HG02938 (cell line): ENCODE measurements around the gene CCDC39.
"Not testable (repeated sequence)": the region's sequence is repeated elsewhere in the genome, so short reads cannot be mapped to it uniquely, and the experiment has no call there.

Experiments used
- ATAC-seq: cut with Tn5 transposase; IDR thresholded peaks from one replicate; pipeline ENCODE4 v1.9.1; 2021; ENCODE audit warnings: mild to moderate bottlenecking, moderate library complexity; ENCODE audit not compliant: unreplicated experiment

The CCDC39 gene

GRCh38 chr3:180626844-180627243 is 52.4 kb downstream of the CCDC39 start:
- ATAC-seq, result peak; percentile 94

- ATAC-seq, result peak; percentile 58
Observed at GRCh38 chr3:180624714-180625113, 54.6 kb downstream of the CCDC39 start.

GRCh38 chr3:180619723-180620122 is 59.6 kb downstream of the CCDC39 start:
- no peak for ATAC-seq

GRCh38 chr3:180618563-180618962 is 60.7 kb downstream of the CCDC39 start:
- not testable (repeated sequence) for ATAC-seq

- no peak for ATAC-seq
Observed at GRCh38 chr3:180617049-180617448, 62.2 kb downstream of the CCDC39 start.

- ATAC-seq, result no peak
Observed at GRCh38 chr3:180615954-180616353, 63.3 kb downstream of the CCDC39 start.

GRCh38 chr3:180612364-180612763 is 66.9 kb downstream of the CCDC39 start:
- no peak for ATAC-seq

- no peak for ATAC-seq
Observed at GRCh38 chr3:180611006-180611405, 68.3 kb downstream of the CCDC39 start.

- peak; percentile 95 for ATAC-seq
Observed at GRCh38 chr3:180601688-180602666, 77.3 kb downstream of the CCDC39 start, which contains the start of gene TTC14. Gene TTC14, plus strand, starts transcription at chr3:180602163. Its CDS starts 99 bp downstream, at chr3:180602262.

- ATAC-seq, result no peak
Observed at GRCh38 chr3:180600473-180600872, 78.8 kb downstream of the CCDC39 start.

GRCh38 chr3:180595559-180595935 is 83.7 kb downstream of the CCDC39 start:
- no peak for ATAC-seq

GRCh38 chr3:180594631-180595558 is 84.4 kb downstream of the CCDC39 start:
- peak; percentile 72 for ATAC-seq

GRCh38 chr3:180593631-180594030 is 85.7 kb downstream of the CCDC39 start:
- not testable (repeated sequence) for ATAC-seq

GRCh38 chr3:180590396-180590795 is 88.9 kb downstream of the CCDC39 start:
- no peak for ATAC-seq

- no peak for ATAC-seq
Observed at GRCh38 chr3:180580934-180581333, 98.4 kb downstream of the CCDC39 start.

GRCh38 chr3:180575571-180575970 is 103.7 kb downstream of the CCDC39 start:
- no peak for ATAC-seq

GRCh38 chr3:180571831-180572598 is 107.3 kb downstream of the CCDC39 start:
- peak; percentile 84 for ATAC-seq

GRCh38 chr3:180570238-180570637 is 109.1 kb downstream of the CCDC39 start:
- ATAC-seq, result no peak

GRCh38 chr3:180564676-180565075 is 114.6 kb downstream of the CCDC39 start:
- ATAC-seq, result no peak
